Measurements from ENCODE around the gene HES1.

HES1 gene

DNA sequence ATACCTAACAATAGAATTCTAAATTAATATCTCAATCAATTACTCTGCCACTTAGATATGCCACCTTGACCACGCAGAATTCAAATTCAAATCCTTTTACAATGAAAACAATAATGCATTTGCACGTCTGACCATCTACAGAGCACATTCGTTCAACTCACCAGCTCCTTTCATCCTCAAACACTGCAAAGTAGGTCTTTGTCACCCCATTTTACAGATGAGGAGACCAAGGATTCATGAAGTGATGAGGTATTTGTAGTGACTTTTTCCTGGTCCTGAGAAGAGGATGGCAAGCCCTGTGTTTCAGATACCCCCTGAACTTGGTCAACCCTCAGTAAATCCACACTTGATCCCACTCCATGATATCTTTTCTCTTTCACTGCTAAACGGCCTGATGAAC, 42.2 kb downstream of the HES1 start:
- TF ChIP-seq, protein P1, sequence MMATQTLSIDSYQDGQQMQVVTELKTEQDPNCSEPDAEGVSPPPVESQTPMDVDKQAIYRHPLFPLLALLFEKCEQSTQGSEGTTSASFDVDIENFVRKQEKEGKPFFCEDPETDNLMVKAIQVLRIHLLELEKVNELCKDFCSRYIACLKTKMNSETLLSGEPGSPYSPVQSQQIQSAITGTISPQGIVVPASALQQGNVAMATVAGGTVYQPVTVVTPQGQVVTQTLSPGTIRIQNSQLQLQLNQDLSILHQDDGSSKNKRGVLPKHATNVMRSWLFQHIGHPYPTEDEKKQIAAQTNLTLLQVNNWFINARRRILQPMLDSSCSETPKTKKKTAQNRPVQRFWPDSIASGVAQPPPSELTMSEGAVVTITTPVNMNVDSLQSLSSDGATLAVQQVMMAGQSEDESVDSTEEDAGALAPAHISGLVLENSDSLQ (IDR thresholded peaks at IDR 0.05): no peak
- TF ChIP-seq CTBP1 (IDR thresholded peaks at IDR 0.05; ENCODE audit: borderline replicate concordance) (no peak), FOXK2 (IDR thresholded peaks at IDR 0.05) (no peak), L3MBTL2 (conservative IDR thresholded peaks at IDR 0.05) (no peak), NFRKB (IDR thresholded peaks at IDR 0.05) (no peak), ZNF384 (IDR thresholded peaks at IDR 0.05) (no peak), SUZ12 (IDR thresholded peaks at IDR 0.05) (no peak), ARNT (IDR thresholded peaks at IDR 0.05) (no peak), ELF4 (IDR thresholded peaks at IDR 0.05) (no peak), FOXA1 (IDR thresholded peaks at IDR 0.05) (no peak), SP1 (IDR thresholded peaks at IDR 0.05) (no peak), BHLHE40 (IDR thresholded peaks at IDR 0.05; ENCODE audit: borderline replicate concordance) (no peak), LEF1 (IDR thresholded peaks at IDR 0.05; ENCODE audit: borderline replicate concordance) (no peak), HDGF (IDR thresholded peaks at IDR 0.05; ENCODE audit: borderline replicate concordance) (no peak)
- DNase-seq (ENCODE audit: extremely low spot score): no peak
- ChIA-PET POLR2A (no interaction called here), CTCF (no interaction called here)

DNA sequence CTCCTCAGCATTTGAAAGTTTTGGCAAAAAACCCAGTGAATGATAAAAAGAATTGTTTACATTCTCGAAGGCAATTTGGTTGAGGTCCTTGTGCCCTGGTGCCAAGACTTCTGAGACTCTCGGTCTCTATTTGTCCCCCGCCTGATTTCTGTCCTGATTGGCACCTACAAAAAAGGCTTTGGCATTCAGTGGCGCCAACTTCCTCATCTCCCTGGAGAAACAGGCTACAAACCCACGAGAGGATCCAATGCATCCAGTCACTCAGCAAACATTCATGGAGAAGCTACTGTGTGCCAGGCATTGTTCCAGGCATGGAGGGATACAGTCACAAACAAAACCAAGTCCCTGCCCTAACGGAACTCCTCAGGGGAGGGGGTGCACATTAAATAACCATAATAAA, 42.7 kb downstream of the HES1 start:
- CTCF ChIA-PET: no interaction called here
- no peak for TF ChIP-seq CTBP1 (IDR thresholded peaks at IDR 0.05; ENCODE audit: borderline replicate concordance)
- no peak for TF ChIP-seq NFRKB (IDR thresholded peaks at IDR 0.05)
- no peak for TF ChIP-seq LEF1 (IDR thresholded peaks at IDR 0.05; ENCODE audit: borderline replicate concordance)
- no peak for TF ChIP-seq ARNT (IDR thresholded peaks at IDR 0.05)
- no peak for TF ChIP-seq ELF4 (IDR thresholded peaks at IDR 0.05)
- no peak for TF ChIP-seq ZNF384 (IDR thresholded peaks at IDR 0.05)
- TF ChIP-seq FOXA1 (IDR thresholded peaks at IDR 0.05): no peak
- TF ChIP-seq FOXK2 (IDR thresholded peaks at IDR 0.05): no peak
- no peak for TF ChIP-seq HDGF (IDR thresholded peaks at IDR 0.05; ENCODE audit: borderline replicate concordance)
- POLR2A ChIA-PET: interaction anchor here (0.7 kb wide), 1 partner anchor 29 kb away, joined by 3 read pairs; no protein-coding TSS in a partner anchor
- no peak for DNase-seq (ENCODE audit: extremely low spot score)

GRCh38 chr3:194180570-194180969, 44.6 kb downstream of the HES1 start:
- TF ChIP-seq NFRKB (IDR thresholded peaks at IDR 0.05): no peak
- no peak for TF ChIP-seq FOXK2 (IDR thresholded peaks at IDR 0.05)
- no peak for TF ChIP-seq SP1 (IDR thresholded peaks at IDR 0.05)
- TF ChIP-seq FOXA1 (IDR thresholded peaks at IDR 0.05): no peak
- TF ChIP-seq SUZ12 (IDR thresholded peaks at IDR 0.05): no peak
- no peak for TF ChIP-seq CTBP1 (IDR thresholded peaks at IDR 0.05; ENCODE audit: borderline replicate concordance)
- TF ChIP-seq ARNT (IDR thresholded peaks at IDR 0.05): no peak
- CTCF ChIA-PET: no interaction called here
- POLR2A ChIA-PET: no interaction called here
- no peak for DNase-seq (ENCODE audit: extremely low spot score)

DNA sequence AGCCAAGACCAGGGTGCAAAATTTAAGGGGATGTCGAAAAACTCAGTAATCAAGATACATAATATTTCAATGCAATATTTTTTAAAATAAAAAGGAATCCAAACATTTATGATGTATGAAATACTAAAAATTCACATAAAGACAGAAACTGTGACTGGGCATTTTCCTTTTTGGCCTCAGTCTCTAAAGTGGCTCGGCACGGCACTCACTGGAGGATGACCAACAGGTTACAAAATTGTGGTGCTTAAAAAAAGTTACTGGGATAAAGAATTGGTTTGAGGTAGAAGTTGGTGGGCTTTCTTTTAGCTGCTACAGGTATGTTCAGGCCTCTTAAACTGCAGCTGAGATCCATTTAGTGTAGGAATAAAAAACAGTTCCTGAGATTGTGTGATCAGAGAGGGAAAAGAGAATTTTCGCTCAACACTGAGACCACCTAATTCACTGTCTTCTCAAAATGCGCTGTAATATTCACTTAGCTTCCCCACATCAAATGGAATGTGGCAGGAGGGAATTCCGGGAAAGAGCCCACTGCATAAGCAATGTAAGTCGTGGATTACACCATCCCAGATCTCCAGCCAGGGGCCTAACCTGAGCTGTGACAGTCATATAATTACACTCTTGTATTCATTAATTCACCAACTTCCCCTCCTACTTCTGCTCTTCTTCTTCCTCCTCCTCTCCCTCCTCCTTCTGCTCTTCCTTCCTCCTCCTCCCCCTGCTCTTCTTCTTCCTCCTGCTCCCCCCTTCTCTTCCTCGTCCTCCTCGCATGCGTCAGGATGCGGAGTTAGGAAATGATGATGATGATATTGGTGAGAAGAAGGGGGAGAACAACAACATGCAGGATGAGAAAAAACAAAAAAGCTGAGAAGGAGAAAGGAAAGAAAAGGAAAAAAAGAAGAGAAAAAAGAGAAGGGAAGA, 45.9 kb downstream of the HES1 start:
- TF ChIP-seq SUZ12 (IDR thresholded peaks at IDR 0.05) (no peak), BHLHE40 (IDR thresholded peaks at IDR 0.05; ENCODE audit: borderline replicate concordance) (no peak), FOXA1 (IDR thresholded peaks at IDR 0.05) (no peak), NFRKB (IDR thresholded peaks at IDR 0.05) (no peak), ARNT (IDR thresholded peaks at IDR 0.05) (no peak), FOXM1 (IDR thresholded peaks at IDR 0.05; ENCODE audit: borderline replicate concordance) (no peak), LEF1 (IDR thresholded peaks at IDR 0.05; ENCODE audit: borderline replicate concordance) (no peak), HDGF (IDR thresholded peaks at IDR 0.05; ENCODE audit: borderline replicate concordance) (no peak), ELF4 (IDR thresholded peaks at IDR 0.05) (no peak), FOXK2 (IDR thresholded peaks at IDR 0.05) (no peak), SP1 (IDR thresholded peaks at IDR 0.05) (no peak), TARDBP (IDR thresholded peaks at IDR 0.05) (no peak), ZNF384 (IDR thresholded peaks at IDR 0.05) (no peak), CTBP1 (IDR thresholded peaks at IDR 0.05; ENCODE audit: borderline replicate concordance) (no peak), L3MBTL2 (conservative IDR thresholded peaks at IDR 0.05) (no peak)
- TF ChIP-seq, protein P1 (IDR thresholded peaks at IDR 0.05): no peak
- CTCF ChIA-PET: no interaction called here
- POLR2A ChIA-PET: no interaction called here
- DNase-seq (ENCODE audit: extremely low spot score): no peak

- ChIA-PET CTCF (no interaction called here), POLR2A (no interaction called here)
- TF ChIP-seq LEF1 (IDR thresholded peaks at IDR 0.05; ENCODE audit: borderline replicate concordance) (no peak), ZNF384 (IDR thresholded peaks at IDR 0.05) (no peak), FOXM1 (IDR thresholded peaks at IDR 0.05; ENCODE audit: borderline replicate concordance) (no peak), CTBP1 (IDR thresholded peaks at IDR 0.05; ENCODE audit: borderline replicate concordance) (no peak), BHLHE40 (IDR thresholded peaks at IDR 0.05; ENCODE audit: borderline replicate concordance) (no peak), TARDBP (IDR thresholded peaks at IDR 0.05) (no peak), NFRKB (IDR thresholded peaks at IDR 0.05) (no peak), HDGF (IDR thresholded peaks at IDR 0.05; ENCODE audit: borderline replicate concordance) (no peak), SUZ12 (IDR thresholded peaks at IDR 0.05) (no peak), SP1 (IDR thresholded peaks at IDR 0.05) (no peak)
- no peak for DNase-seq (ENCODE audit: extremely low spot score)
Observed at GRCh38 chr3:194183271-194183670, 47.3 kb downstream of the HES1 start.

GRCh38 chr3:194184265-194184751, 48.4 kb downstream of the HES1 start:
- POLR2A ChIA-PET: no interaction called here
- TF ChIP-seq, protein P1 (IDR thresholded peaks at IDR 0.05): peak; percentile 24; the same call in 1 of the 2 replicates
- TF ChIP-seq LEF1 (IDR thresholded peaks at IDR 0.05; ENCODE audit: borderline replicate concordance): no peak
- CTCF ChIA-PET: interaction anchor here (0.7 kb wide), 1 partner anchor 26 kb away, joined by 4 read pairs; no protein-coding TSS in a partner anchor
- DNase-seq (ENCODE audit: extremely low spot score): no peak

Measured in HEK293T (cell line).